Gastrocnemius medialis (tissue), 4 donors: ENCODE results near the gene BICD2. TPM values are rescaled to one million over a fixed set of nuclear protein-coding genes. Genes with fewer than 3 reads are reported as not detected.

Experiments
- ATAC-seq, 2 donors: fragments of 150-250 bp; one replicate each; pipeline ENCODE4 v1.9.1; 2016
- DNase-seq, 2 donors: peaks; one replicate each; pipeline ENCODE4 v3.0.0-alpha.2; 2019
- H3K27ac ChIP-seq, 4 donors: fragments of 200-600 bp; sonication (generic); 1 replicate in 1 of 4; 2 replicates in 3 of 4; pipeline ENCODE4 v1.5.1; 2016 to 2018; ENCODE audit warnings: mild to moderate bottlenecking in 2 of 4, moderate library complexity in 1 of 4
- H3K27me3 ChIP-seq, 3 donors: fragments of 200-600 bp; sonication (generic) in 2 of 3; 1 replicate in 1 of 3; 2 replicates in 2 of 3; pipeline versions ENCODE4 v1.5.1 to v1.6.0; 2016 to 2019; ENCODE audit warnings: mild to moderate bottlenecking in 1 of 3, moderate library complexity in 1 of 3
- H3K36me3 ChIP-seq, 2 donors: fragments of 200-600 bp; sonication (generic) in 1 of 2; one replicate each; pipeline ENCODE4 v1.5.1; 2017 to 2018
- H3K4me1 ChIP-seq, 2 donors: fragments of 200-600 bp; sonication (generic) in 1 of 2; one replicate each; pipeline ENCODE4 v1.5.1; 2016 to 2017; ENCODE audit warnings: mild to moderate bottlenecking in 2 of 2
- H3K4me3 ChIP-seq, 4 donors: fragments of 200-600 bp; sonication (generic) in 3 of 4; 1 replicate in 1 of 4; 2 replicates in 3 of 4; pipeline ENCODE4 v1.5.1; 2016 to 2019; ENCODE audit warnings: mild to moderate bottlenecking in 2 of 4
- H3K9me3 ChIP-seq, 3 donors: fragments of 200-600 bp; sonication (generic) in 2 of 3; 1 replicate in 1 of 3; 2 replicates in 2 of 3; pipeline ENCODE4 v1.5.1; 2016 to 2019
- POLR2A ChIP-seq, 2 donors: fragments of 450-650 bp; IDR thresholded peaks; one replicate each; pipeline ENCODE4 v1.6.1; 2017; ENCODE audit warnings: antibody characterized with exemption in 2 of 2, mild to moderate bottlenecking in 2 of 2, moderate library complexity in 2 of 2
- in situ Hi-C, 4 donors: fragments of 200-750 bp; cut with MboI; loops; one replicate each; pipeline versions ENCODE4 v1.15.0 to v1.8.0; 2017; ENCODE audit warnings: low sequenced_read_pairs in 4 of 4
- intact Hi-C: fragments of 100-400 bp; cut with DNase I; formaldehyde crosslinking; loops from one replicate; pipeline ENCODE4 v1.15.1; 2023; ENCODE audit warnings: low total_unique reads
- total RNA-seq, 4 donors: library from RNA; depleted of rRNA; stranded (reverse); fragments of >200 nt; gene quantifications; one replicate each; pipeline versions ENCODE4 v1.1.0 to v1.2.3, GENCODE V29; 2016
- TF ChIP-seq, protein P1 (sequence below), 5 experiments: fragments of 450-650 bp in 3 of 5; fragments of 200-600 bp in 2 of 5; sonication (generic) in 2 of 5; IDR thresholded peaks in 4 of 5; conservative IDR thresholded peaks in 1 of 5; 1 replicate in 4 of 5; 2 replicates in 1 of 5; pipeline ENCODE4 v1.5.1; 2016 to 2019; ENCODE audit warnings: antibody characterized with exemption in 5 of 5, mild to moderate bottlenecking in 3 of 5, moderate library complexity in 3 of 5

BICD2 gene
- total RNA-seq, 4 donors from 2014 or later: 21.5 to 54.6 (median 38.7) TPM

DNA sequence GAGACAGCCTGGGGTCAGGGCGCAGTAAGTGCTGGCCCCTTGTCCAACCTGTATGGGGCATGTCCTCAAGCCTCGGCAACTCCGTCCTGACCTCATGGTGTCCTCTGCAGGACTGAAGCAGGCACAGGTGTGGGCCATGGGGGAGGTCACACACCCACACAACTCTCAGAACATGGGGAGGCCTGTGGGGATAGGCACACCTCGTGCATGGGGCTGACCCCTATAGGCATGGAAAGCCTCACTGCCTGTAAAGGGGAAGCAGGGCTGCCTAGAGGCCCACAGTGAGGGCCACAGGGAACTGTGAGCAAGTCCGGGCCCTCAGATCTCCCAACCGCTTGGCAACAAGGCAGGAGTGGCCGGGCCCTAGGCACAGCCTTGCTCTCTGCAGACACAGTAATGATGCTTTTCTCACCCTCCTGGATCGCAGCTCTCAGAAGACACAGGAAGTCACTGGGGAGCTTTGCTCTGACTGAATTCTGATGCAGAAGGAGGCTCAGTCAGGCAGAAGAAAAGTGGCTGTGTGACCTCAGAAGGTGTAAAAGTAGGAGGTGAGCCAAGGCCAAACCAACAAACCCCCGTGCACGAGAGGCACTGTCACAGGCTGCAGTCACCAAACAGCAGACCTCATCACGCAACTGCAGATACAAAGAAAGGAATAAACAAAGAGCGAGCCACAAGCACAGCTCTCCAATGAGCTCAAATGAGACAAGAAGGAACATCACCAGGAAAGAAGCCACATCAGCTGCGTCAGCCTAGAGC lies 100.1 kb downstream of the BICD2 start:
- DNase-seq: no peak
- in situ Hi-C loops (loop anchor here in 1 of 4 donors (10.0 kb wide), 1 partner anchor 100 kb away; the partner anchor contains the start of gene BICD2), intact Hi-C loops (no loop called here)
- ATAC-seq: no peak
- no peaks in the 10 kb centered on the region for H3K9me3 ChIP-seq
- no peaks in the 10 kb centered on the region for H3K27me3 ChIP-seq
- H3K36me3 ChIP-seq: no peaks in the 10 kb centered on the region
- TF ChIP-seq POLR2A (IDR thresholded peaks at IDR 0.05): no peak
- TF ChIP-seq, protein P1, sequence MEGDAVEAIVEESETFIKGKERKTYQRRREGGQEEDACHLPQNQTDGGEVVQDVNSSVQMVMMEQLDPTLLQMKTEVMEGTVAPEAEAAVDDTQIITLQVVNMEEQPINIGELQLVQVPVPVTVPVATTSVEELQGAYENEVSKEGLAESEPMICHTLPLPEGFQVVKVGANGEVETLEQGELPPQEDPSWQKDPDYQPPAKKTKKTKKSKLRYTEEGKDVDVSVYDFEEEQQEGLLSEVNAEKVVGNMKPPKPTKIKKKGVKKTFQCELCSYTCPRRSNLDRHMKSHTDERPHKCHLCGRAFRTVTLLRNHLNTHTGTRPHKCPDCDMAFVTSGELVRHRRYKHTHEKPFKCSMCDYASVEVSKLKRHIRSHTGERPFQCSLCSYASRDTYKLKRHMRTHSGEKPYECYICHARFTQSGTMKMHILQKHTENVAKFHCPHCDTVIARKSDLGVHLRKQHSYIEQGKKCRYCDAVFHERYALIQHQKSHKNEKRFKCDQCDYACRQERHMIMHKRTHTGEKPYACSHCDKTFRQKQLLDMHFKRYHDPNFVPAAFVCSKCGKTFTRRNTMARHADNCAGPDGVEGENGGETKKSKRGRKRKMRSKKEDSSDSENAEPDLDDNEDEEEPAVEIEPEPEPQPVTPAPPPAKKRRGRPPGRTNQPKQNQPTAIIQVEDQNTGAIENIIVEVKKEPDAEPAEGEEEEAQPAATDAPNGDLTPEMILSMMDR (IDR thresholded peaks at IDR 0.05 in 4 of 5, conservative IDR thresholded peaks at IDR 0.05 in 1 of 5): no peak
- H3K4me3 ChIP-seq: no peak overlapping the region
- peaks cover 13 to 18% of the 10 kb centered on the region in 2 donors for H3K4me1 ChIP-seq
- H3K27ac ChIP-seq: no peak overlapping the region

GRCh38 chr9:92663951-92664350 lies 100.7 kb downstream of the BICD2 start:
- Histone ChIP-seq H3K4me3 (no peak overlapping the region), H3K27ac (no peak overlapping the region), H3K27me3 (no peaks in the 10 kb centered on the region), H3K36me3 (no peaks in the 10 kb centered on the region), H3K4me1 (peaks cover 7 to 14% of the 10 kb centered on the region in 2 donors), H3K9me3 (no peaks in the 10 kb centered on the region)
- no peak for DNase-seq
- intact Hi-C loops: no loop called here
- in situ Hi-C loops: loop anchor here in 1 of 4 donors (10.0 kb wide), 1 partner anchor 101 kb away; the partner anchor contains the start of gene BICD2
- TF ChIP-seq, protein P1 (IDR thresholded peaks at IDR 0.05 in 4 of 5, conservative IDR thresholded peaks at IDR 0.05 in 1 of 5): no peak
- no peak for TF ChIP-seq POLR2A (IDR thresholded peaks at IDR 0.05)
- ATAC-seq: no peak

DNA sequence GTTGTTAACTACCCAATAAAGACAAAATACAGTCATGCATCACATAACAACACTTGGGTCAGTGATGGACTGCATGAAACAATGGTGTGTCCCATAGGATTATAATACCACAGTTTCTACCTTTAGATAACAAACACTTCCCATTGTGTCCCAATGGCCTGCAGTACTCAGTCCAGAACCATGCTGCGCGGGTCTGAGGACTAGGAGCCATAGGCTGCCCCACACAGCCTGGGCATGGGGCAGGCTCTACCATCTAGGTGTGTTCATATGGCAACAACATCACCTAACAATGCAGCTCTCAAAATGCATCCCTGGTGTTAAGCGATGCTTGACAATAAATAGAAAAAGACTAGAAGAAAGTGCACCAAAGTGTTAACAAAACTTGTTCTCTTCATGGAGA lies 101.5 kb downstream of the BICD2 start:
- Histone ChIP-seq H3K4me1 (peaks cover 0 to 6% of the 10 kb centered on the region in 2 donors), H3K27me3 (no peaks in the 10 kb centered on the region), H3K9me3 (no peaks in the 10 kb centered on the region), H3K27ac (no peak overlapping the region), H3K4me3 (no peak overlapping the region), H3K36me3 (no peaks in the 10 kb centered on the region)
- DNase-seq (no peak), ATAC-seq (no peak)
- in situ Hi-C loops (loop anchor here in 1 of 4 donors (10.0 kb wide), 1 partner anchor 102 kb away; the partner anchor contains the start of gene BICD2), intact Hi-C loops (no loop called here)
- TF ChIP-seq POLR2A (IDR thresholded peaks at IDR 0.05): no peak
- TF ChIP-seq, protein P1 (IDR thresholded peaks at IDR 0.05 in 4 of 5, conservative IDR thresholded peaks at IDR 0.05 in 1 of 5): no peak

- Histone ChIP-seq H3K4me1 (peaks cover 0 to 4% of the 10 kb centered on the region in 2 donors), H3K27ac (no peak overlapping the region), H3K27me3 (no peaks in the 10 kb centered on the region), H3K9me3 (no peaks in the 10 kb centered on the region), H3K36me3 (no peaks in the 10 kb centered on the region), H3K4me3 (no peak overlapping the region)
- intact Hi-C loops (no loop called here), in situ Hi-C loops (loop anchor here in 1 of 4 donors (10.0 kb wide), 1 partner anchor 103 kb away; the partner anchor contains the start of gene BICD2)
- no peak for ATAC-seq
- TF ChIP-seq, protein P1 (IDR thresholded peaks at IDR 0.05 in 4 of 5, conservative IDR thresholded peaks at IDR 0.05 in 1 of 5): no peak
- no peak for TF ChIP-seq POLR2A (IDR thresholded peaks at IDR 0.05)
- no peak for DNase-seq
These were observed 102.9 kb downstream of the BICD2 start for GRCh38 chr9:92661743-92662142.

Other genes starting within 250 kb of the BICD2 start
- 1 to 10 TPM; 1.5 to 9.7 (median 3.9) TPM for gene ECM2, start 228.8 kb downstream of the BICD2 start, total RNA-seq
- 10 to 100 TPM in 1 of 4 donors, 1 to 10 TPM in 3; 6.8 to 11.4 (median 7.5) TPM for gene IPPK, start 94.7 kb downstream of the BICD2 start, total RNA-seq
- 1 to 10 TPM; 2.8 to 7.3 (median 4.1) TPM for gene ZNF484, start 113.2 kb upstream of the BICD2 start, total RNA-seq
- gene FGD3, start 182.7 kb upstream of the BICD2 start, total RNA-seq: 1 to 10 TPM in 1 of 4 donors, under 1 TPM in 3; 0.92 to 1.3 (median 0.97) TPM